Neutrophil (primary cell): ENCODE data around the gene GLIS1.

ENCODE experiments used
- H3K27ac ChIP-seq: fragments of 200-600 bp; sonication (generic); 2 replicates; pipeline ENCODE4 v1.5.1; 2016; ENCODE audit warnings: mild to moderate bottlenecking, moderate library complexity
- H3K27me3 ChIP-seq: fragments of 200-600 bp; sonication (generic); 2 replicates; pipeline ENCODE4 v1.6.0; 2016; ENCODE audit warnings: mild to moderate bottlenecking
- H3K36me3 ChIP-seq: fragments of 200-600 bp; sonication (generic); 2 replicates; pipeline ENCODE4 v1.5.1; 2017
- H3K4me1 ChIP-seq, 2 experiments: fragments of 200-600 bp in 1 of 2; sonication (generic) in 1 of 2; 1 replicate in 1 of 2; 2 replicates in 1 of 2; pipeline versions ENCODE4 v1.5.1 to v1.6.1; 2013 to 2016; ENCODE audit warnings: low read depth in 1 of 2, low read length in 1 of 2, mild to moderate bottlenecking in 1 of 2, moderate library complexity in 1 of 2; ENCODE audit not compliant: control insufficient read depth in 1 of 2, insufficient read depth in 1 of 2
- H3K4me3 ChIP-seq, 2 experiments: fragments of 200-600 bp in 1 of 2; sonication (generic) in 1 of 2; 1 replicate in 1 of 2; 2 replicates in 1 of 2; pipeline ENCODE4 v1.5.1; 2013 to 2016; ENCODE audit warnings: low read depth in 1 of 2, low read length in 1 of 2, mild to moderate bottlenecking in 1 of 2, moderate library complexity in 1 of 2
- H3K9me3 ChIP-seq: fragments of 200-600 bp; sonication (generic); 2 replicates; pipeline ENCODE4 v1.5.1; 2016
- TF ChIP-seq, protein P1 (sequence below): fragments of 200-600 bp; sonication (generic); IDR thresholded peaks from 2 replicates; pipeline ENCODE4 v1.5.1; 2016; ENCODE audit warnings: antibody characterized with exemption

The GLIS1 gene

DNA sequence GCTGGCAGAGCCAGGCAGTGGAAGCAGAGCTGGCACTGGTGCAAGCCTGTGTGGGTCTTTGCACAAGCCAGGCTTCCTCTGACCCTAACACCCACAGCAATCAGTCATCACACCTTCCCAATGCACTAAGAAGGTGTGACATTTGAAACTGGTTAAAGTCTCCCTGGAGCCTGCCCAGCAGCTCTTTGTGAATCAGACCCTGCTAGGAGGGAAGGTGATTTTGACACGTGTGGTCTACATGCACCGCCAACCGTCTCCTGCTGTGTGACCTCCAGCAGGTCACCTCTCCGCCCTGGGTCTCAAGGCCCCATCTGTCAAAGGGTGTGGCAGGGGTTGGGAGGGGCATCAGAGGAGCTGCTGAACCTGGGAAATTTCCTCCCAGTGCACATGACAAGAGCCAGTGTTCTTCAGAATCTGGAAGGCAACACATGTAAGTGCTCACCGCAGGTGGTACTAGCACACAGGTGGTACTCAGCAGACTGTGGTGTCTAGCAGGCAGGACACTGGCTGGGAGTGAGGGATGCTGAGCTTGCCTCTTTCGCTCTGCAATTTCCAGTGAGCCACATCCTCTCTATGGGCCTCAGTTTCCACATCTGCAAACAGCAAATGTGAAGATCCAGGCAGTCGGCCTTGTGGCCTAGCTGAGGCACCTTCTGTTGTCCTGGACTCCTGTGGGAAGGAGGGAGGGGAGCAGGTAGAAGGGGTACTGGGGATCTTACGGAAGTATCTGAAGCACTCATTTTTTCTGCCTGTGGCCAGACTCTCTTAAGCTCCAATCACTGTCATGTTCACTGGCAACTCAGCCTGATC is 156.5 kb downstream of the GLIS1 start:
- H3K27ac ChIP-seq, result no peak overlapping the region
- no peaks in the 10 kb centered on the region for H3K9me3 ChIP-seq
- no peaks in the 10 kb centered on the region for H3K27me3 ChIP-seq
- H3K36me3 ChIP-seq, result no peaks in the 10 kb centered on the region
- no peaks in the 10 kb centered on the region for H3K4me1 ChIP-seq
- no peak overlapping the region for H3K4me3 ChIP-seq
- TF ChIP-seq, protein P1, sequence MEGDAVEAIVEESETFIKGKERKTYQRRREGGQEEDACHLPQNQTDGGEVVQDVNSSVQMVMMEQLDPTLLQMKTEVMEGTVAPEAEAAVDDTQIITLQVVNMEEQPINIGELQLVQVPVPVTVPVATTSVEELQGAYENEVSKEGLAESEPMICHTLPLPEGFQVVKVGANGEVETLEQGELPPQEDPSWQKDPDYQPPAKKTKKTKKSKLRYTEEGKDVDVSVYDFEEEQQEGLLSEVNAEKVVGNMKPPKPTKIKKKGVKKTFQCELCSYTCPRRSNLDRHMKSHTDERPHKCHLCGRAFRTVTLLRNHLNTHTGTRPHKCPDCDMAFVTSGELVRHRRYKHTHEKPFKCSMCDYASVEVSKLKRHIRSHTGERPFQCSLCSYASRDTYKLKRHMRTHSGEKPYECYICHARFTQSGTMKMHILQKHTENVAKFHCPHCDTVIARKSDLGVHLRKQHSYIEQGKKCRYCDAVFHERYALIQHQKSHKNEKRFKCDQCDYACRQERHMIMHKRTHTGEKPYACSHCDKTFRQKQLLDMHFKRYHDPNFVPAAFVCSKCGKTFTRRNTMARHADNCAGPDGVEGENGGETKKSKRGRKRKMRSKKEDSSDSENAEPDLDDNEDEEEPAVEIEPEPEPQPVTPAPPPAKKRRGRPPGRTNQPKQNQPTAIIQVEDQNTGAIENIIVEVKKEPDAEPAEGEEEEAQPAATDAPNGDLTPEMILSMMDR, result no peak

DNA sequence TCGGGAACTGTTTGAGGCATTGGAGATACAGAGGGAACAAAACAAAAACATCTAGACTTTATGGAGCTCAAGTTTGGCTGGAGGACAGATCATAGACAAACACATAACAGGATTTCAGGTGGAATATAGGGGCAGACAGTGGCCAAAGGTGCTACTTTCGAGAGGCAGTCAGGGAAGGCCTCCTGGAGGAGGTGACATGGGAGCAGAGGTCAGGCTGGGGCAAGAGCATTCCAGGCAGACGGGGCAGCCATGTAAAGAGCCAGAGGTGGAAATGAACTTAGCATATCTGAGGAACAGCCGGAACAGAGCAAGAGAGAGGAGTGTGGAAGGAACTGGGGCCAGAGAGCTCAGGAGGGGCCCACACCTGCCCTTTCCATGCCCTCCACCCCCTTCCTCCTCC is 157.5 kb downstream of the GLIS1 start:
- H3K36me3 ChIP-seq, result no peaks in the 10 kb centered on the region
- TF ChIP-seq, protein P1, result no peak
- H3K27ac ChIP-seq, result no peak overlapping the region
- H3K4me1 ChIP-seq, result no peaks in the 10 kb centered on the region
- no peaks in the 10 kb centered on the region for H3K9me3 ChIP-seq
- no peaks in the 10 kb centered on the region for H3K27me3 ChIP-seq
- H3K4me3 ChIP-seq, result no peak overlapping the region

DNA sequence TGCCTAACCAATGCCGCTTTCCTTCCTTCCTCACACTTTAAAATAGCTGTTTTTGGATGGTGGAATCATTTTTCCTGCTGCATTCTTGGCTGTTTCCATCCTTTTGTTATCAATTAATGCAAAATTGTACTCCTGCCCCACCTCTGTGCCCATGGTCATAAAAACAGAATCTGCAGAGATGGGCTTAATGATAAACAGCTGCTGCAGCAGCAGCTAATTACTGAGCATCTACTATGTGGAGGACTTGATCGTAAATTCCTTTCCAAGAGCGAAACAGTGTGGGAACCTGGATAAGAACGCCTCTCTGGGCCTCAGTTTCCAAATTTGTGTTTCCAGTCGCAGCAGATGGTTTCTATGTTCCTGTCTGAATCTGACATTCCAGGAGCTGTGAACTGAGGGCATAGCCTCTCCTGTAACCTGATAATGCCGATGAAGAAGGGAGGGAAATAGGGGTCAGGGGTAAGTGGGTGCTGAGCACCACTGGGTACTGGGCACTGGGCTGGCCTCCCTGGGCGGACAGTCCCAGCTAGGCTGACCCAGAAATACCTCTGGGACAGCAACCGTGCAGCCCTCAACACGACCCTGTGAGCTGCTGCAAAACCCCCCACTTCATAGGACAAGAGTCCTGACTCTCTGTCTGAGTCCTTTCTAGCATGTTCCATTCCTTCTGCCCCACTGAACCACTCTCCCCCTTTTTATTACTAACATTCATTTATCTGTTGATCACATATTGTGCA is 158.1 kb downstream of the GLIS1 start:
- no peaks in the 10 kb centered on the region for H3K36me3 ChIP-seq
- no peaks in the 10 kb centered on the region for H3K4me1 ChIP-seq
- H3K27me3 ChIP-seq, result no peaks in the 10 kb centered on the region
- H3K9me3 ChIP-seq, result no peaks in the 10 kb centered on the region
- TF ChIP-seq, protein P1, result no peak
- no peak overlapping the region for H3K27ac ChIP-seq
- H3K4me3 ChIP-seq, result no peak overlapping the region

DNA sequence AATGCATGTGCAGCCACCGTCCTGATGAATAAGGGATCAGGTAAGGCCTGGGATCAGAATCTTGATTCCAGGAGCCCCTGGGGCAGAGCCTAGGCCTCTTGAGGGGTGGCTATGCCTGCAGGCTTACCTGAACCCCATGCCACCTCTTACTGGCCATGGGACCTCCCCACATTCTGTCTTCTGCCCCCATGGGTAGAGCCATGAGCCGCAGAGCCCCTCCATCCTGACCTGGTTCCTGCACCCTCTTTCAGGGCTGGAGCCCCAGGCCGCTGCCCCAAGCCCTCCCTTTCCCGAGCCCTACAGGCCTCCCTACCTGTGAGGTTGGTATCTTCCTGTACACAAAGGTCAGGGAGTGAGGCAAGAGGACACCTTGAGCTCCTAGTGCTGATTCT is 159.0 kb downstream of the GLIS1 start:
- no peaks in the 10 kb centered on the region for H3K36me3 ChIP-seq
- no peak overlapping the region for H3K4me3 ChIP-seq
- TF ChIP-seq, protein P1, result no peak
- no peaks in the 10 kb centered on the region for H3K27me3 ChIP-seq
- H3K27ac ChIP-seq, result no peak overlapping the region
- H3K9me3 ChIP-seq, result no peaks in the 10 kb centered on the region
- no peaks in the 10 kb centered on the region for H3K4me1 ChIP-seq

DNA sequence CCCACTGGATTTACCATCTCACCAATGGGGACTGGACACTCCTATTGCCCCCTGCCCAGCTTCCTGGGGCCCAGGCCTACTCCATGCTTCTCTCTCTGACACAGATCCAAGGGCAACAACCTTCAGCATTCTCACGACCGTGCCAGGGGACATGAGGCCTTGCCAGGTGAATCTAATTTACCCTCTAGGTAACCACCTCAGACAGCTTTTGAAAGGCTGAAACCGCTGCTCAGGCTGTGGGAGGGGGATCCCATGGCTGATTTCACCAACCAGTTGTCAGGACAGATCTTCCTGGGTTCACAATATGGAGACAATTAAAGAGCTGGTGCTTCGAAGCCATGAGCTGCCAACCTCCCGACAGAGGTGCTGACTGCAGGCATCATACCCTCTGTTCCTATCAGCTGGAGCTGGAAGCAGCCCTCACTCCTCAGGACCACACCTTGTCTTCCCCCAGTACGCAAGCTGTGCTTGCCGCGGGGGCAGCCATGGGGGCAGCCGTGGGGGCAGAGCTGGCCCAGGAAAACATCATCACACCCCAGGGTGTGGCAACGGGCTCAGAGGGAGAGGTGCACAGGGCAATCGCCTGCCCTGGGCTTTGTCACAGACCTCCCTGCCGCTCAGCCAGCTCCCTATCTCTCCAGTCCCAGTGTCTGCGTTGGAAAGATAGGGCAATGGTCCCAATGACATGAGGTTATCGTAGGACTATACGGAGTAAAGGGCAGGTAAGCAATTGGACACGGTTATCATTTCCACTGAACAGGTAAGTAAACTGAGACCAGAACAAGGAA is 159.5 kb downstream of the GLIS1 start:
- no peaks in the 10 kb centered on the region for H3K27me3 ChIP-seq
- TF ChIP-seq, protein P1, result no peak
- H3K36me3 ChIP-seq, result no peaks in the 10 kb centered on the region
- no peaks in the 10 kb centered on the region for H3K4me1 ChIP-seq
- H3K27ac ChIP-seq, result no peak overlapping the region
- no peaks in the 10 kb centered on the region for H3K9me3 ChIP-seq
- H3K4me3 ChIP-seq, result no peak overlapping the region
